Cerebellar nuclear complex (tissue), 1 donor: ENCODE results near the gene TMEM72.
"Not testable (repeated sequence)": the region's sequence is repeated elsewhere in the genome, so short reads cannot be mapped to it uniquely, and the experiment has no call there.

ENCODE experiments used
- DNase-seq, 2 experiments: peaks; one replicate each; lab custom pipeline; 2025; lab: John Stamatoyannopoulos, UW

The TMEM72 gene

DNA sequence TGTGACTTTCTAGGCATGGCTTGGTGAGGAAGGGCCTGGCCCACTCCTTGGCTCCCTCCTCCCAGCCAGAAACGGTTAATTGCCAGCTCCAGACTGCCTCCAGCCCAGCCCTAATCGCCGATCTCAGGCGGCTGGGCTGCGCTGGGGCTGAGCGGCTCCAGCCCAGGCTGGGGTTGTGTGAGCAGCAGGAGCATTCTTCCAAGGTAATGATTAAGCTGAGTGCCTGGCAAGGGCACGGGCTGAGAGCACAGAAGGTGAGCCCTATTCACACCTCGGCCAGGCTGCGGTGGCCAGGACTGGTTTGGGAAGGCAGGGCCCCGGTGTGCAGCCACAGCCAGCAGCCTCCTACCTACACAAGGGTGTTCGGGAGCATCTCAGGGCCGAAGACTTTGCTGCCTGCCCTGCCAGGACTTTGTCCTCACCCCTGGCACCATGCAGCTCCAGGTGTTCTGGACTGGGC lies at the start of gene TMEM72:
Gene TMEM72 (plus strand): TSS at position 257 of the 460 bp plus-strand sequence. CDS start 176 bp downstream, at position 433.
- no peak for DNase-seq

DNA sequence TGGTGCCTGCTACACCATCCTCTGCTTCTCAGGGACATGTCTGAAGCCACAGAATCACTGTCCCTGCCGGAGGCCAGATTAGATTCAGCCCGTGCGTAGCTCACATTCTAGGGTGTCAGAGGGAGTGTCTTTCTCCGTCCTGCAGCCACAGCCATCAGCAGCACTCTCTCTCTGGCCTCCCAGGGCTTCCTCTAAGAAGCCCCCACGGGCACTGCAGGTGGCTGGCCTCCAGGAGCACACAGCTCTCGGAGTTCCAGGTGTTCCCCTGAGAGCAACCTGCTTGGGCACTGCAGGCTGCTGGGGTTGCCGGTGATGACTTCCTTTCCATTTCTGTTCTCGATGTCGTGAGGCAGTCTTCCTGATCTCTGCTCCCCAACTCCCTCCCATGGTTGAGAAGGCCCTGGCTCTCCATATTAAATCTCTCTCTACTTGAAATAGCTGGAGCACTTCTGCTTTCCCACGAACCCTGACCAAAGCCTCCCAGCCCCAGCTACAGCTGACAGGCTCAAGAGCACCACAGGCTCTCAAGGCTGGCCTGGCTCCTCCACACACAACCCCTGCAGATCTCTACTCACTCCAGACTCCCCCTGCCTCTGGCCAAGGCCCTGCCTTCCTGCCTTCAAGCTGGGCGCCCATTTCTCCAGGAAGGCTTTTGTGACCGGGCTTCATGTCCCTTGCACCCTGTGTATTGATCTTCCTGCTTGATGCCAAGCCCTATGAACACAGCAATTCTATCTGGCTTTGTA lies 49.0 kb upstream of the TMEM72 start:
- DNase-seq, result no peak

GRCh38 chr10:44862924-44863323 lies 48.2 kb upstream of the TMEM72 start:
- DNase-seq, result no peak

DNA sequence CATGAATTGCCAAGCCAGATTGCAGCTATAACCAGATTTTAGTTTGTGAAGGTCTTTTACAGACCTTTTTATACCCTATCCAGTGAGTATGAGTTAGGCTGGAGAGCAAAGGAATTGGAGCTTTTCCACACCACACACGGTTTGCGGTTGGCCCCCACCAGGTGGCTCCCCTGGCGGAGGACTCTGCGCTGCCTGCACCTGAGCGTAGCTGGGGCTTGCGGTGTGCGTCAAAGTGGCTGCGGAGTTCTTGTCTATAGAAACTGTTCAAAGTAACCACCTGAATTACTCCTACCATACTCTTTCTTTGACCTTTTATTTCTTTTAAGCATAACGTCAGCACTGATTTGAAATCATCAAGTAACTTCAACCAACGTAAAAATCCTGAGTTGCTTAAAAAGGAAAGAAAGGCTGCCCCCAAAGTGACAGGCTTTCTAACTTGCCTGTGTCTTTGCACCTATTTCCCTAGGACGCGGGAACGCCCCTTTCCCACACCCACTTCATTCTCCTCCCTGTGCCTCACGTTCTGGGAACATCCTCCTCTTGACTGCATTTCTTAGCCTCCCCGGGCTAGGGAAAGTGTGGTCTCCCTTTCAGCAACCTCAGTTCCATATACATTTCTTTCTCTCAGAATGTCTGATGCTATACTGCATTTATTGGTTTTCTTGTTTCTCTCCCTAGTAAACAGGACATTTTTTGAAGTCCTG lies 47.6 kb upstream of the TMEM72 start:
- no peak for DNase-seq

- DNase-seq, result peak in 1 of 2 experiments; percentile 45
These were observed 47.1 kb upstream of the TMEM72 start for GRCh38 chr10:44864051-44864450.

- DNase-seq, result peak in 1 of 2 experiments; percentile 39
These were observed 46.4 kb upstream of the TMEM72 start for GRCh38 chr10:44864637-44865288.

DNA sequence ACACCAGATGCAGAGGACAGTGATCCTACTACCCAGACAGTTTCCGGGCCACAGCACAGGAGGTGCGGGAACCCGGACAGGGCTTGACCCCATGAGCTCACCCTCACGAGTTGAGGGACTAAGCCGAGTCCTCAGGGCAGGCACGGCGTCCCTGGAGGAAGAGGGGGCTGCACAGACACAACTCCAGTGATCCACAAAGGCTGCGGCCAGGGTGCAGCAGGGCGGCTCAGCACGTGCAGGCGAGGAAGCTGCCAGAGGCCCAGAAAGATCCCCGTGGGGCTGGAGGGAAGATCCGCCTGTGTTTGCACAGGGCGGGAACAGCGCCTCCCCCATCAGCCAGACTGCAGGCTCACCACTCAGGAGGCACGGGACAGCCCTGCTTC lies 45.9 kb upstream of the TMEM72 start:
- no peak for DNase-seq

- DNase-seq, result not testable (repeated sequence)
These were observed 44.8 kb upstream of the TMEM72 start for GRCh38 chr10:44866367-44866766.

- no peak for DNase-seq
These were observed 41.1 kb upstream of the TMEM72 start for GRCh38 chr10:44870031-44870430.

DNA sequence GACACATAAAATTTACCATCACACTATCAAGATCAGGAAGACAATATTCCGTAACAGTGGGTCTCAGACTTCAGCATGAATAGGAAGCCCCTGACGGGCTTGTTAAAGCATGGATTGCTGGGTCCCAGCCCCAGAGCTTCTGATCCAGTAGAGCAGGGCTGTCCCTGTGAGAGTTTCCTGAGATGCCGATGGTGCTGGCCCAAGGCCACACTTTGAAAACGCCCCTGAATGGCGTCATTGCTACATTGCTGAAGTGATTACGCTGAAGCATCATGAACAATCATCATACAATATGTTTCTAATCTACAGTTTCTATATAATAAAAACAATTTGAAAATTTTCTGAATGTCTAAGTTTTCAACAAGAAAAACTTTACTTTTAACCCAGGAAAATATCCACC lies 38.0 kb upstream of the TMEM72 start:
- DNase-seq, result no peak

DNA sequence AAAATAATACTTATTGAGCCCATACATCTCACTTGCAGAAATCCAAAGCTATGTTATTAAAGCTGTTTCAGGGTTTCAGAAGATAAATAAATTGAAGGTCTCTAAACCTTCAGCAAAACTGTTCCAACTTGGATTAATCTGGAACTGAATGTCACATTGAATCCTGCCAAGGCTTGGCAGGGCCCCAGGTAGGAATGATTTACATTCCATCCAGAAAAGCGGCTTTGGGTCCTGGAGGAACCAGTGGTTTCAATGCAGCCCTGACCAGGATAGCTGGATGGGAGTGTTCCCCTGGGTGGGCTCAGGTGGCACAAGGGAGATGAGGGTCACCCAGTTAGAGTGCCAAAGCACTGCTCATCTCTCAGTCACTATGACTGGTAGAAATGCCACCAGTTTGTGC lies 37.0 kb upstream of the TMEM72 start:
- no peak for DNase-seq

DNA sequence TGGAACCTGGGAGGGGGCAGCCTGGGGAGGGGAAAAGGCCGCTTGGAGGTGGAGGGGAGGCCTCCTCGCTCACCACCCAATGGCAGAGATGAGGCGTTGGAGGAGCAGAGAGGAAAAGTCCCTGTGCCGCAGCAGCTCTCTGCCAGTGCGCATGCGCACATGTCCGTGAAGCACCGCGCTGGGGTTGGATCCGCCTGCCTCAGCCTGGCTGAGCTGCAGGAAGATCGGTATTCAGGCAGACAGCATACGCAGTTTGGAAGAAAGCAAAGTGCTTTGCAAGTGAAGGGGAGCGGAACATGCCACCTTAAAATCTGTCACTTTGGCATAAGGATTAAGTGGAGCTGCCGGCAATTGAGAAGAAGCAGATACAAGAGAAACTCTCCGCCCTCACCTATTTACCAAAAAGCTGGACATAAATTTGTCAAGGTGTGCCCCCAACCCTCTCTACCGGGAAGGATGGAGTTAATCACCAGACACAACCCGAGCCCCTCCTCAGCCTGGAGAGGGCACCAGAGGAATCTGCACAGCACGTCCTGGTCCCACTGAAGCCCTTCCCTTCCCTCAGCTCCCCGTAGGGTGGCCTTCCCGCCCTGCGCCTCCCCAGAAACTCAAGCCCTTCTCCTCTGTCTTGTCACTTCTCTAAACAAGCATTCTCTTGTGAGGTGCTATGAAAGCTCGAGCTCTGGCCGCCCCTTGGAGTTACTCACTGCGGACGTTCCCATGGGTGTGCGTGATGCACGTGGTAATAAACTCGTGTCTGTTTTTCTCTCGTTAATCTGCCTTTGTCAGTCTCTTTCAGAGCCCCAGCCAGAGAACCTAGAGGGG lies 32.2 kb upstream of the TMEM72 start:
- peak; percentile 65 to 90 for DNase-seq

- DNase-seq, result no peak
These were observed 31.6 kb upstream of the TMEM72 start for GRCh38 chr10:44879531-44879899.

GRCh38 chr10:44880090-44880715 lies 30.9 kb upstream of the TMEM72 start:
- DNase-seq, result no peak

GRCh38 chr10:44881649-44882048 lies 29.5 kb upstream of the TMEM72 start:
- DNase-seq, result no peak

DNA sequence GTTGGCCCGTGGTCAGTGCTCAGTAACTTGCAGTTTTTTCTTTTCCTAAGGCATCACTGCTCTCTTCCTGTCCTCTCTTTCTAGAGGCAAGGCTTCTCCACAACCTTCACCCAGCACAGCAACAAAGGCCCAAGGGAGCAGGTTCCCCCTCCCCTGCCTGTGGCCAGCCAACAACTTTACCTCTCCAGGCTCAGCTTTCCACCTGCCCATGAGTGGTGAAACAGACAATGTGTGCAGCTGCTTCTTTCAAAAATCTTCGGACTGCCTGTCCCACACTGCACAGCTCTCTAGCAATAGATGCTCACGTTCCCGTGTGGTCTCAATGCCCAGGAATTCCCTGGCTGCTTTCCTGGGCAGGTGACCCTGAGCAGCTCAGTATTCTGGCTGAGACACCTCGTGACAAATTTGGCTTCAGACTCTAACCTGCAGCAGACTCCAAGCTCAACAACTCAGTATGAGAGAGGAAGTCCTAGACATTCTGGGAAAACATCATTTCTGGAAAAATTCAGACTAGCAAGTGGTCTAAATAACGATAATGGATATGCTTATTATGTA lies 28.9 kb upstream of the TMEM72 start:
- no peak for DNase-seq

DNA sequence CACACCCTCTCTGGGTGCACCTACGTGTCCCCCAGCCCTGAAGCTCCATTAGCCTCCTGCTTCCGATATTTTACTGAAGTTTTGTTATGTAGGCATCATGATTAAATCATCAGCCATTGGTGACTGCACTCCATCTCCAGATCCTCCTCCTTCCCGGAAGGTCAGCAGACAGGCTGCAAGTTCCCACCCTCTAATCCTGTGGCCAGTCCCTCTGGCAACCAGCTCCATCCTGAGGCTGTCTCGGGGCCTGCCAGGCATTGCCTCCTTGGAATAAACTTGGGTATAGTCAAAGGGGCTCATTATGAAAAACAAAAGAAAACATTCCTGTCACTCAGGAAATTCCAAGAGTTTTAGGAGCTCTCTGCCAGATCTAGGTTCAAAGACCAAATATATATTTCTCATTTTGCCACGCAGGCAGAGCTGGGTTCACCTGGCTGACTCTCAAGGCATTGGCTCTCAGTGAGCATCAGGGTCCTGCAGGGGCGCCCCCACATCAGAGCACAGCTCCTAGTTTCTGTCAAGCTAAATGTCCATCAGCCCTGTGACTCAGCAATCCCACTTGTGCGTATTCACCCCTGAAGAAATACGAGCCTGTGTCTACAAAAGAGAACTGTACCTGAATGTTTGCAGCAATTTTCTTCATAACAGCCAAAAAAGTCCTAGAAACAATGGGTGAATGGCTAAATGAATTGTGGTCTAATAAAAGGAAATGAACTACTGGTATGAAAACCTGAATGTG lies 27.4 kb upstream of the TMEM72 start:
- DNase-seq, result no peak

GRCh38 chr10:44885710-44886109 lies 25.4 kb upstream of the TMEM72 start:
- DNase-seq, result no peak

- no peak for DNase-seq
These were observed 24.2 kb upstream of the TMEM72 start for GRCh38 chr10:44886966-44887365.

DNA sequence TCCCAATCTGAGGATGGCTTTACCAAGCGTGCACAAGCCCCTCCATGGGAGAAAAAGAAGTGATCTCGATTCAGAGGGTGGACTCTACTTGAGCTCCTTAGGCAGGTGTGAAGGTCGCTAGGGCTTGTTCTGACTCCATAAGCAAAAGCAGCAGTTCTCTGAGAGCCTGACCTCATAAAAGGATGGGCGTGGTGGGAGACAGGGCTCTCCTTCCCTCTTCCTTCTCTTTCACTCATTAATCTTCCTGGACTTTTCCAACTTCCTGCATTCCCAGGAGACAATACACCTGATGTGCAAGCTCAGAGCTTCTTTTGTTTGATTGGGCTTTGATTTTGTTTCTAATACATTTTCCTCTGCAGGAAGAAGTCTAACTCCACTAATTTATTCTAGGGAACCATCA lies 22.3 kb upstream of the TMEM72 start:
- DNase-seq, result no peak

- no peak for DNase-seq
These were observed 21.3 kb upstream of the TMEM72 start for GRCh38 chr10:44889834-44890233.
